GOT3 (cell line): ENCODE results near the gene SF3A2.

Experiments used
- DNase-seq: peaks from one replicate; lab custom pipeline; 2025; ENCODE audit warnings: mixed read lengths; lab: John Stamatoyannopoulos, UW

The SF3A2 gene

GRCh38 chr19:2226840-2227360 is 9.7 kb upstream of the SF3A2 start:
- DNase-seq, result no peak

DNA sequence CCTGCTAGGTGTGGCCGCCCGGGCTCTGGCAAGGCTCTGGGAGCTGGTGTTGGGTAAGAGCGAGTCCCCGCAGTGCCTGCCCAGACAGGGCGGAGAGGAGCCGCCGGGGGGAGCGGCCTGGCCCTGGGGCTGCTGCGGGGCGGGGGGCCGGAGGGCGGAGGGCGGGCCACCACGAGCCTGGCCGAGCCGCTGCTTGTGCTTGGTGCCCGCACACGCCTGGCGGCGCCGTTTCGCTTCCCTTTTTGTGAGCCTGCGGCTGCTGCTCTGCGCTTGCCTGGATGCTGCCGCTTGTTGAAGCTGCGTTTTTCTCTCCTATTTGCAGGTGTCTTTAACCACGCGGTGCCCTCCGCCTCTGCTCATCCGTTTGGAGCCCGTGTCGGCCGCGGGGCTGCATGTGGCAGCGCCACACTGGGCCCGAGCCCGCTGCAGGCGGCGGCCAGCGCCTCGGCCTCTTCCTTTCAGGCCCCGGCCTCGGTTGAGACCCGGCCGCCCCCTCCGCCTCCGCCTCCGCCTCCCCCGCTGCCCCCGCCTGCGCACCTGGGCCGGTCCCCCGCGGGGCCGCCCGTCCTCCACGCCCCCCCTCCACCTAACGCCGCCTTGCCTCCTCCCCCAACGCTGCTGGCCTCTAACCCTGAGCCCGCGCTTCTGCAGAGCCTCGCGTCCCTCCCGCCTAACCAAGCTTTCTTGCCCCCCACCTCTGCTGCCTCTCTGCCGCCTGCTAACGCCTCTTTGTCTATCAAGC is 9.0 kb upstream of the SF3A2 start:
- no peak for DNase-seq

DNA sequence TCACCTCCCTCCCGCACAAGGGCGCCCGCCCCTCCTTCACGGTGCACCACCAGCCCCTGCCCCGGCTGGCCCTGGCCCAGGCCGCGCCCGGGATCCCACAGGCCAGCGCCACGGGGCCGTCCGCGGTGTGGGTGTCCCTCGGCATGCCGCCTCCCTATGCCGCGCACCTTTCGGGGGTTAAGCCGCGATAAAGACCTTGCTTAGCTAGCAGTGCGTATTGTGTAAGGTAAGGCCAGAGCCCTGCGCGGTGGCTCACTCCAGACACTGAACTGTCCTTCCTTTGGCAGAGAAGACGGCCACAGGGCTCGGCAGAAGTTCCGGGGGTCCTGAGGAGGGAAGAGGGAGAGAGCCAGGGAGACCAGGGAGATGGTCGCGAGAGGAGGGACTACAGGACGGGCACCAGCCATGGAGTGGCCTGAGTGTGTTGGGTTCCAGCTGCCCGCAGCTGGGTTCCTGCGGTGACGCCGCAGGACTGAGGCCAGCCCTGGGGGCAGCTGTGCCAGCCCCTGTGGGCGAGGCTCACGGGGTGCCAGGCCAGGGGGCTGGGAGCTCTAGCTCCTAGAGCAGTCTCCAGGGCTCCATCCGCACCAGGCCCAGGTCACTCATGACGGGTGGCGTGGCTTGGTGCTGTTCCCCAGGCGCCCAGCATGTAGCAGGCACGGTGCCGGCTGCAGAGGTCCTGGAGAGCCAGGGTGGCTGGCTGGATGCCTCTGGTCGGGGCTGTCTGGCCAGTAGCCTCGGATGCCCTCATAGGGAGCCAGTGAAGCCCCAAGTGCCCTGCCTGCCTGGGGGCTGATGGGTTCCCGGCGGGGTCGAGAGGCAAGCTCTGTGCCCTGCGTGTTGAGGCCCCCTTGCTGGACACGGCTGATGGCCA is 8.2 kb upstream of the SF3A2 start:
- DNase-seq, result no peak

GRCh38 chr19:2229103-2230032 is 7.3 kb upstream of the SF3A2 start:
- no peak for DNase-seq

DNA sequence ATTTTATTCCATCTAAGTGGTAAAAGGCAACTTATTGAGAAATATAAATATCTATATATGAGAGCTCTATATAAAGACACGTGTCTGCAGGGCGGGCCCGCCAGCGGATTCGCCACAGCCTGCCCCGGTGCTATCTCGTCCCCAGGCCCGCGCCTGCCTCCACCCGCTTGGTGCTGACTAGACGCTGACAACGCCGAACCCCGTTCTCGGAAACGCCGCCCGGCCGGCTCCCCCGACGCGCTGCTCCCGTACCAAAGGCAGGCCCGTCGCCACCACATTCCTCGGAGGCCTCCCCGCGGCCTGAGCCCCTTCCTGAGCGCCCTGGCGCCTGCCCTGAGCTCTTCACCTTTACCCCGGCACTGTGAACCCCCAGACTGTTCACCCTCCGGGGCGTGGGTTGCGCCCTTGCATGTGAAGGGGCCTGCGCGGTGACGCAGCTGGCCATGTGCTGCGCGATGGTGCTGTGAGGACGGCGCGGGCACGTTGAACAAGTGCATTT is 6.5 kb upstream of the SF3A2 start:
- DNase-seq, result no peak

GRCh38 chr19:2230807-2231533 is 5.7 kb upstream of the SF3A2 start:
- DNase-seq, result no peak

DNA sequence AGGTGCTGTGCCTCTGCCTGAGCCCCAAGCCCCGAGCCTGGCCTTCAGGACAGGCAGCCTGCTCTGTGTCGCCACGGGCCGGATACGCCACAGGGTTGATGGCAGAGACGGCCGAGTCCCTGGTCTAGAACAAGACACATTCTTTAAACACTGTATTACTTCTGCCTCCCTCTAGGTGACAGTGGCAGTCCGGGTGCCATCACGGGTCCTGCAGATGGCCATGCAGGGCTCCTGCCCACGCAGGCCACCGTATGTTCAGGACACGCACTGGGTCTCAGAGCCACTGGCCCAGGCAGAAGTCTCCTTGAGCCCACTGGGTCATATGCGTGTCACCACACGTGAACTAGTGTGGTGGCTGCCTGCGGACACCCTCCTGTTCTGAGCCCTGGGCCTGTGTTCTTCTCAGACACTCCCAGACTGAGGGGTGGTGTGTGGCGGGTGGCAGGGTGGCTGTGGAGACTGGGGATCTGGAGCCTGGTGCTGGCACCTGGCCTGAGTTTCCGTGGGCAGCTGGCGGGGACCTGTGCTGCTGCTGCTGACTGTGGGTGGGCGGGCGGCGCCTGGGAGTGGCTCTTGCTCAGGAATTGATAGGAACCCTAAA is 4.9 kb upstream of the SF3A2 start:
- DNase-seq, result no peak

- DNase-seq, result no peak
These were observed 4.1 kb upstream of the SF3A2 start for GRCh38 chr19:2232286-2233151.

DNA sequence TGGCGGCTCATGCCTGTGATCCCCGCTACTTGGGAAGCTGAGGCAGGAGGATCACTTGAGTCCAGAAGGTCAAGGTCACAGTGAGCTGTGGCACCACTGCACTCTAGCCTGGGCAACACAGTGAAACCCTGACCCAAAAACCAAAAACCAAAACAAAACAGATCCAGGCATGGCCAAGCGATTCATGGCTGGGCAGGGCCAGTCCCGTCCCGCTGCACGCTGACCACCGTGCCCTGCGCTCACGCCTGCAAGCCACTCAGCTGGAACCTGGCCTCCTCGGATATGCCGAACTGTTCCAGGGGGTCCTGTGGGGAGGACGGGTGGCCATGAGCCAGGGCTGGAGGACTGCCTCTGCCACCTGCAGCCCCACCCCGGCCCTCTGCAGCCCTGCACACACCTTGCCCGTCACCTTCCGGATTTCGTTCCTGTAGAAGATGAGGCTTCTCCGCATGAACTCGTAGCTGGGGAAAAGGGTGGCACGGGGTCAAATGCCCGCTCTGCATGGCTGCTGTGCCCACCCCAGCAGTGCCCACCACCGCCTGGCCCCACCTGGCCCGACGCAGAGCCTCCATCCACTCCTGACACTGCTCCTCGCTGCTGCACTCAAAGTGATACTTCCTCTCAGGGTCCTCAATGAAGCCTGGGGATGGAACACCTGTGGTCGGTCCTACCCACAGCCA is 2.9 kb upstream of the SF3A2 start:
- no peak for DNase-seq

- DNase-seq, result no peak
These were observed 1.6 kb upstream of the SF3A2 start for GRCh38 chr19:2234996-2235380.

GRCh38 chr19:2235381-2236063 is 1.1 kb upstream of the SF3A2 start:
- no peak for DNase-seq

DNA sequence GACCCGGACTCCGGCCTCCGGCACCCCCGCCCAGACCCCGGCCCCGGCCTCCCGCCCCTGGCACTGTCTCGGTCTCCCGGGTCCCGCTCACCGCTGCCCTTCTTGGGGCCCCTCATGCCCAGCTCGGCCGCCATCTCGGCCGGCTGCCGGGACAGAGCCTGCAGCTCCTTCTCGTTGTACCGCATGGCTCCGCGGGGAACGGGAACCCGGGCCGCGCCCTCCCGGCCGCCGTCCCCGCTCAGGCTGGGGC is 635 bp upstream of the SF3A2 start:
- DNase-seq, result no peak

DNA sequence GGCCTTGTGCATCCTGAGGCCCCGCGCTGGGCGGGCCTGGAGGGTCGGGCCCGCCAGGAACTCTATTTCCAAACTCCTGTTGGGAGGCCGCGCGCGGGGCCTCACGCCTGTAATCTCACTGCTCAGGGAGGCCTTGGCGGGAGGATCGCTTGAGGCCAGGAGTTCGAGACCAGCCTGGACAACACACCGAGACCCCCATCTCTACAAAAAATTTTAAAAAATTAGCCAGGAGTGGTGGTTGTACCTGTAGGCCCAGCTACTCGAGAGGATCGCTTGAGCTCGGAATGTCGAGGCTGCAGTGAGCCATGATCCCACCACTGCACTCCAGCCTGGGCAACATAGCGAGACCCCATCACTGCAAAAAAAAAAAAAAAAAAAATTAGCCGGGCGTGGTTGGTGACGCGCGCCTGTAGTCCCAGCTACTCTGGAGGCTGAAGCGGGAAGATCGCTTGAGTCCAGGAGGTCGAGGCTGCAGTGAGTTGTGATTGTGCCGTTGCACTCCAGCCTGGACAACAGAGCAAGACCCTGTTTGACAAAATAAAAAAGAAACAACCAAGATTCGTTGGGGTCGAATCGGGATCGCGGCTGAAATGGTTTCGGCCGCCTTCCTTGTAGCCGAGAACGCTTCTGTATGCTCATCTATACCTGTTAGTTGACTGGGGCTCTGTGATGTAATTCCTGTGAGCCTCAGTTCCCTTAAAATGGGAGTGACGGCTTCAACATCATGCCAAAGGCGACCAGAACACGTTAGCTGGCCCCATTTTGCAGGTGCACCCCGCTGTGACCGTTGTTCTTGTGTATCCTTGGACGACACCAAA is 636 bp downstream of the SF3A2 start:
- DNase-seq, result no peak

DNA sequence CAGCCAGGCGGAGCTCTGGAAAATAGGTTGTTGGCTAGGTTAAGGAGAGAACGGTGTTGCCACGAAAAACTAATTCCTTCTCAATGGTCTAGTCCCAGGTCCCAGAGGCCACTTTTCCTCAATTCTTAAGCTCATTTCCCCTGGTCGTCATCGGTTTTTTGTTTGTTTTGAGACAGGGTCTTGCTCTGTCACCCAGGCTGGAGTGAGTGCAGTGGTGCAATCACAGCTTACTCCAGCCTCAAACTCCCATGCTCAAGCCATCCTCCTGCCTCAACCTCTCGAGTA is 1.2 kb downstream of the SF3A2 start:
- DNase-seq, result no peak

DNA sequence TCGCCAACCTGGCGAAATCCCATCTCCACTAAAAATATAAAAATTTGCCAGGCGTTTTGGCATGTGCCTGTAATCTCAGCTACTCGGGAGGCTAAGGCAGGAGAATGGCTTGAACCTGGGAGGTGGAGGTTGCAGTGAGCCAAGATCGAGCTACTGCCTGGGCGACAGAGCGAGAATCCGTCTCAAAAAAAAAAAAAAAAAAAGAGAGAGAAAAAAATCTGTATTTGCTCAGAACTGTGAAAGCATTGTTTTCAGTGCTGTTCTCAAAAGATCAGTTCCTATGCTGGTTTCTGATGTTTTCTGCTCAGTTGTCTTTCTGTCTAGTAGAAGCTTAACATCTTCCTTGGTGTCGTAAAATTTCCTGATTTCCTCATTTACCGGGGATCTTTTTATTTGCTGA is 2.5 kb downstream of the SF3A2 start:
- no peak for DNase-seq

DNA sequence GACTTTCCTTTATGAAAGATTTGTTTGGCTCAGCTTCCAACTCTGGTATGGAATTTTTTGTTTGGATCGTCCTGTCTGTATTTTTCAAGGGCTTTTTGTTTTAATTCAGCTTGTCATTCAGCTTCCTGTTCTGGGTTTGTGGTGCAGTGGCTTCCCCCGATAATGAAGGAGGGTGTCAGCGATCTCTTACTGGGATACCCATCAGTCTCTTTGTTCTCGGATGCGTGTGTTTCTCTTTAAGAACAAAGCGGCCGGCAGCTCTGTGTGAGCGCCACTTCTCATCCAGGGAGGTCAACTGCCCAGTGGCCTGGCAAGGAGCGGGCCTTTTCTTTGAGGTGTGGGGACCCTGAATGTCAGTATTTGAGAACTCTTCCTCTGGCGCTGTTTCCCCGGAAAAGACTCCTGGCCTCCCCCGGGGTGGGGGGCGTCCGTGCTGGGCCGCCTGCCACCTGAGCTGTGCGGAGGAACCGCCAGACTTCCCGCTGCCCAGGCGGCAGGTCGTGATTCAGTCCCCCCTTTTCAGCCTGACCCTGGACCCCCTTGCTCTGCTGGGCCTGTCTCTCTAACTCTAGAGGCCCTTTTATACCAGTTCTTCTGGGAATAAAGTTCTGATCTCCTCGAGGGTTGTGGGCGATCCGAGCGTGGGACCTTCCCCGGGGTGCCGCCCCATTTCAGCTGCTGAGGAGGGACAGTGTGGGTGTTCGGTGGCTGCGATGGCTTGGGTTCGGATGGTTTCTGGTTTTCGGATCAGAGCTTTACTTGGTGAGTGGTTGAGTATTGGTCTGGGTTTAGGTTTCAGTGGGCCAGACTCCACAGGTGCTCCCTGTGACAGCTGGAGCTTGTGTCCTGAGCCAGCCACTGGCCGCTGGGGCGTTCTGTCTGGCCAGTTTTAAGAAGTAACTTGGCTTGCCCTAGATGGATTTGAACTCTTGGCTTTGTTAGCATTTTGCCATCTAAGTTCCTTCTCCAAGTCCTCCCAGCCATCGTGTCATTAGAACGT is 3.4 kb downstream of the SF3A2 start:
- DNase-seq, result no peak
